ENCODE data around the gene CKB.

Gene CKB

DNA sequence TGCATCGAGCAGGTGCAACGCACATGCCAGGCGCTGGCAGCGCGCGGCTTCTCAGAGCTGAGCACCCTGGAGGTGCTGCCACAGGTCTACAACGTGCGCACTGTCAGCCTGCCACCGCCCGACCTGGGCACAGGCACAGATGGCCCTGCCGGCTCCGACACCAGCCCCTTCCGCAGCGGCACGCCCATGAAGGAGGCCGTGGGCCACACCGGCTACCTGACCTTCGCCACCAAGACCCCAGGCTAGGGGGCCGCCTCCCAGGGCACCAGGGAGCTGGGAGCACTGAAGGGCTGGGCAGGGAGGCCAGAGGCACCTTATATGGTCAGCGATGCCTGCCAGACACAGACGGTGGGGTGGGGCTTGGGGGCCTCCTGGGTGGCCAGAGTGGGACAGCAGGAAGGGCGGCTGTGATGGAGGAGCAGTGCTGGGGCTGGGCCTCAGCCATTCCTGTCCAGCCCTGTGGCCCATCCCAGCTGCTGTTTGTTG lies 12.0 kb upstream of the CKB start:
- H3K9me3 ChIP-seq (ENCODE audit: severe bottlenecking): no peaks in the 10 kb centered on the region
- ATAC-seq (ENCODE audit: low read depth) (no peak), DNase-seq (ENCODE audit: low spot score) (no peak)
- H3K27me3 ChIP-seq (ENCODE audit: insufficient read depth, poor library complexity, severe bottlenecking): no peaks in the 10 kb centered on the region
- H3K36me3 ChIP-seq (ENCODE audit: low read depth): peaks cover 12% of the 10 kb centered on the region
- H3K27ac ChIP-seq (ENCODE audit: poor library complexity, severe bottlenecking): no peak overlapping the region
- peaks cover 9% of the 10 kb centered on the region for H3K4me1 ChIP-seq (ENCODE audit: insufficient read depth, poor library complexity, severe bottlenecking)
- TF ChIP-seq, protein P1, sequence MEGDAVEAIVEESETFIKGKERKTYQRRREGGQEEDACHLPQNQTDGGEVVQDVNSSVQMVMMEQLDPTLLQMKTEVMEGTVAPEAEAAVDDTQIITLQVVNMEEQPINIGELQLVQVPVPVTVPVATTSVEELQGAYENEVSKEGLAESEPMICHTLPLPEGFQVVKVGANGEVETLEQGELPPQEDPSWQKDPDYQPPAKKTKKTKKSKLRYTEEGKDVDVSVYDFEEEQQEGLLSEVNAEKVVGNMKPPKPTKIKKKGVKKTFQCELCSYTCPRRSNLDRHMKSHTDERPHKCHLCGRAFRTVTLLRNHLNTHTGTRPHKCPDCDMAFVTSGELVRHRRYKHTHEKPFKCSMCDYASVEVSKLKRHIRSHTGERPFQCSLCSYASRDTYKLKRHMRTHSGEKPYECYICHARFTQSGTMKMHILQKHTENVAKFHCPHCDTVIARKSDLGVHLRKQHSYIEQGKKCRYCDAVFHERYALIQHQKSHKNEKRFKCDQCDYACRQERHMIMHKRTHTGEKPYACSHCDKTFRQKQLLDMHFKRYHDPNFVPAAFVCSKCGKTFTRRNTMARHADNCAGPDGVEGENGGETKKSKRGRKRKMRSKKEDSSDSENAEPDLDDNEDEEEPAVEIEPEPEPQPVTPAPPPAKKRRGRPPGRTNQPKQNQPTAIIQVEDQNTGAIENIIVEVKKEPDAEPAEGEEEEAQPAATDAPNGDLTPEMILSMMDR (IDR thresholded peaks at IDR 0.05; ENCODE audit: poor library complexity, severe bottlenecking): no peak
- H3K4me3 ChIP-seq (ENCODE audit: severe bottlenecking): no peak overlapping the region

DNA sequence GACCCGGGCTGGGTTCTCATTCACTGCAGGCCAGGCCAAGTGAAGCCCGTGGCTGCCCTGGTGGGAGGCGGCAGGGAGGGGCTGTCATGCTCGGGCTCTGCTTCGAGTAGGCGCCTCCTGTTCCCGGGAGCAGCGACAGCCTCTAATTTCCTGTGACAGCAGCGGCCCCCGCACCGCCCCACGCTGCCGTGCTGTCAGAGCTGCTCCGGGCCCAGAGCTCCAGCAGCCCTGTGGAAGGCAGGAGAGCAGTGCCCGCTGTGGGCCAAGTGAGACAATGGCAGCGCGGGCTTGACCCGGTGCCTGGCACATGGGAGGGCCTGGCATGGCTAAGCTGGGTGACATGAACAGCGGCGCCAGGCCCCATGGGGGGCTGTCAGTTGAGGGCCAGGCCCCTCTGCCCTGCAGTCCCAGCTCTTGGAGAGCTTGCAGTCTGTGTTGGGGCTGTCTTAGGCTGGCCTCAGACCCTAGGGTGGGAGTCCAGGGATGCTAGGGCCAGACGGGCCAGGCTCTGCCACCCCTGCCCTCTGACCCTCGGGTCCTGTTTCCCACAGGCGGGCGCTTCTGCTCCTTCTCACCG lies 11.5 kb upstream of the CKB start:
- peaks cover 12% of the 10 kb centered on the region for H3K36me3 ChIP-seq (ENCODE audit: low read depth)
- ATAC-seq (ENCODE audit: low read depth) (no peak), DNase-seq (ENCODE audit: low spot score) (no peak)
- no peak overlapping the region for H3K27ac ChIP-seq (ENCODE audit: poor library complexity, severe bottlenecking)
- no peaks in the 10 kb centered on the region for H3K9me3 ChIP-seq (ENCODE audit: severe bottlenecking)
- H3K27me3 ChIP-seq (ENCODE audit: insufficient read depth, poor library complexity, severe bottlenecking): no peaks in the 10 kb centered on the region
- peaks cover 6% of the 10 kb centered on the region for H3K4me1 ChIP-seq (ENCODE audit: insufficient read depth, poor library complexity, severe bottlenecking)
- TF ChIP-seq, protein P1 (IDR thresholded peaks at IDR 0.05; ENCODE audit: poor library complexity, severe bottlenecking): no peak
- H3K4me3 ChIP-seq (ENCODE audit: severe bottlenecking): no peak overlapping the region

DNA sequence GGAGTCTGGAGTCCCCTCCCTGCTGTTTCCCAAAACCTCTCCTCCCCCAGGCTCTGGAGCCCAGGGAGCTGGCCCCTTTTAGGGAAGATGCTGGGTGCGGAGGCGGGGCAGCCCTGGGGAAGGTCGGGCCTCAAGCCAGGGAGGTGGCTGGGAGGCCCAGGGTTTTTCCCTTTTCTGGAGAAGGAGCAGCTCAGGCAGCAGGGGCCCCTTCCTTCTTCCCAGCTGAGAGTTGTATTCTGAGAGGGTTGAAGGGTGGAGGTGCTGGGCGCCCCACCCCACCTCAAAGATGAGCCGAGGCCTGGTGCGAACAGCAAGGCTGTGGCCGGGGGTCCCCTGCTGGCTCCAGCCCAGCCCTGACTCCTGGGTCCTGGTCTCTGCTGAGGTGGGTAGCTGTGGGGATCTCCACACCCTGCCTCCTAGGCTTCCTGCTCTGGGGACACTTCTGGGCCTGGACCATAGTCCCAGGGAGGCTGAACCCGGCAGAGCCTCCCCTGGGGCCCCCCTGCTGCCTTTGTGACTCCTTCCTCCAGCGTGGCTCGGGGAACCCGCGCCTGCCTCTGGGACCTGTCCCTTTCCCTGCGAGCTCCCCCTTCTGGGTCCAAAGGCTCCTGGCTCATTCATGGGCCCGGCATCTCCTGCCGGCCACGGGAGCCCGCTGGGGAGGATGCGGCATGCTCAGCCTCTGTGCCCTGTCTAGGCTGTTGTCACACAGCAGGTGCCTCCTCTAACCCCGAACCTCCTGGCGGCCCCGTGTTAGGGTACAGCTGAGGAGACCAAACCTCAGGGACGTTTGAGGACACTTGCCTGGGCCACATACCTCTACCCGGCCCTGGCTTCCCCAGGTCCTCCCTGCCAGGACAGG lies 10.7 kb upstream of the CKB start:
- Histone ChIP-seq H3K27me3 (ENCODE audit: insufficient read depth, poor library complexity, severe bottlenecking) (no peaks in the 10 kb centered on the region), H3K4me3 (ENCODE audit: severe bottlenecking) (no peak overlapping the region), H3K36me3 (ENCODE audit: low read depth) (peaks cover 12% of the 10 kb centered on the region), H3K4me1 (ENCODE audit: insufficient read depth, poor library complexity, severe bottlenecking) (peaks cover 6% of the 10 kb centered on the region), H3K9me3 (ENCODE audit: severe bottlenecking) (no peaks in the 10 kb centered on the region), H3K27ac (ENCODE audit: poor library complexity, severe bottlenecking) (no peak overlapping the region)
- ATAC-seq (ENCODE audit: low read depth) (no peak), DNase-seq (ENCODE audit: low spot score) (no peak)
- TF ChIP-seq, protein P1 (IDR thresholded peaks at IDR 0.05; ENCODE audit: poor library complexity, severe bottlenecking): no peak

DNA sequence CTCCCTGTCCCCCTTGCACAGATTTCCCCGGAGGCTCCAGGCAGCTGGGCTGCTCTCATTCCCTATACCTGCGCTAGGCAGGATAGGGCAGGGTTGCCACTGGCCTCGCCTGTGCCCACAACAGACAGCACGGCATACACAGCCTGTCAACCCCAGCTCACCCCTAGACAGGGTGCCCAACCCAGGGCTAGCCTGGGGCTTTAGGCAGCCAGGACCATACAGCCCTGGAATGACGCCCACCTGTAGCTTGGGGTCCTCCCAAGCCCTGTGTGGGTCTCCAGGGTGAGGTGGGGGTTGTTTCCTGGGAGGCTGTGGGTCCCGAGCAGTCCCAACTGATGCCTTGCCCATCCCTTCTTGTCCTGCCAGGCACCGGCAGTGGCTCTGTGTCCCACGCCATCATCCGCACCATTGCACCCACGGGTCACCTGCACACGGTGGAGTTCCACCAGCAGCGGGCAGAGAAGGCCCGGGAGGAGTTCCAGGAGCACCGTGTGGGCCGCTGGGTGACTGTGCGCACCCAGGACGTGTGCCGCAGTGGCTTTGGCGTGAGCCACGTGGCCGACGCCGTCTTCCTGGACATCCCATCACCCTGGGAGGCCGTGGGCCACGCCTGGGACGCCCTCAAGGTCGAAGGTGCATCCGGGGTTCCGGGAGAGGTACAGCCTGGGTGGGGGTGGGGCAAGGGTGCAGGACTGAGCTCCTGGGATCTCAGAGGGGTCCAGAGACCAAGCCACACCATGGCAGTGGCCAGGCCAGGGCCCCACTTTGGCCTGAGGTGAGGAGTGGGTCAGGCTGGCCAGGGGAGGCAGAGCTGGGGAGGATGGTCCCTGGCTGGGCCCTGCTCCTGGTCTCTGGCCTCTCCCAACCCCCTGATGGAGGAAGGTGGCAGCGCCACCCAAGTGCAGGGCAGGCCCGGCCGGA lies 9.8 kb upstream of the CKB start:
- Histone ChIP-seq H3K4me3 (ENCODE audit: severe bottlenecking) (no peak overlapping the region), H3K9me3 (ENCODE audit: severe bottlenecking) (no peaks in the 10 kb centered on the region), H3K36me3 (ENCODE audit: low read depth) (peaks cover 12% of the 10 kb centered on the region), H3K4me1 (ENCODE audit: insufficient read depth, poor library complexity, severe bottlenecking) (peaks cover 6% of the 10 kb centered on the region), H3K27me3 (ENCODE audit: insufficient read depth, poor library complexity, severe bottlenecking) (no peaks in the 10 kb centered on the region), H3K27ac (ENCODE audit: poor library complexity, severe bottlenecking) (no peak overlapping the region)
- DNase-seq (ENCODE audit: low spot score) (no peak), ATAC-seq (ENCODE audit: low read depth) (no peak)
- TF ChIP-seq, protein P1 (IDR thresholded peaks at IDR 0.05; ENCODE audit: poor library complexity, severe bottlenecking): no peak

All from RWPE2 (cell line).